DMS53 treated with DMSO at 0.1 percent for 48 hours (cell line): ENCODE data around the gene MYO15B.
A peak's percentile ranks its signal among the peaks of the same experiment; 100 is the strongest.
"Not testable (repeated sequence)": the region's sequence is repeated elsewhere in the genome, so short reads cannot be mapped to it uniquely, and the experiment has no call there.

Source experiments
- DNase-seq: peaks from one replicate; lab custom pipeline; 2025; ENCODE audit not compliant: unreplicated experiment; lab: John Stamatoyannopoulos, UW

Gene MYO15B

GRCh38 chr17:75637143-75637538 lies 49.5 kb downstream of the MYO15B start:
- no peak for DNase-seq

- no peak for DNase-seq
Measured at GRCh38 chr17:75637551-75637950, 50.0 kb downstream of the MYO15B start.

- DNase-seq, result not testable (repeated sequence)
Measured at GRCh38 chr17:75638039-75638438, 50.4 kb downstream of the MYO15B start.

- DNase-seq, result no peak
Measured at GRCh38 chr17:75638893-75639292, 51.3 kb downstream of the MYO15B start.

- no peak for DNase-seq
Measured at GRCh38 chr17:75639327-75639726, 51.7 kb downstream of the MYO15B start.

GRCh38 chr17:75639771-75640555 lies 52.4 kb downstream of the MYO15B start:
- peak; percentile 81 for DNase-seq

GRCh38 chr17:75640556-75641119 lies 53.0 kb downstream of the MYO15B start:
- no peak for DNase-seq

GRCh38 chr17:75641343-75641742 lies 53.7 kb downstream of the MYO15B start:
- no peak for DNase-seq

- peak; percentile 82 for DNase-seq
Measured at GRCh38 chr17:75642182-75642783, 54.7 kb downstream of the MYO15B start.

- DNase-seq, result no peak
Measured at GRCh38 chr17:75642784-75643642, 55.4 kb downstream of the MYO15B start.

- DNase-seq, result no peak
Measured at GRCh38 chr17:75643643-75644017, 56.0 kb downstream of the MYO15B start.

- DNase-seq, result peak; percentile 96
Measured at GRCh38 chr17:75645501-75645888, 57.9 kb downstream of the MYO15B start.

- peak; percentile 93 for DNase-seq
Measured at GRCh38 chr17:75645889-75646637, 58.5 kb downstream of the MYO15B start.

- no peak for DNase-seq
Measured at GRCh38 chr17:75646638-75646992, 59.0 kb downstream of the MYO15B start.

GRCh38 chr17:75647061-75647460 lies 59.5 kb downstream of the MYO15B start:
- DNase-seq, result no peak

GRCh38 chr17:75647921-75648320 lies 60.3 kb downstream of the MYO15B start:
- DNase-seq, result no peak

GRCh38 chr17:75649687-75650086 lies 62.1 kb downstream of the MYO15B start:
- DNase-seq, result no peak

GRCh38 chr17:75650874-75651273 lies 63.3 kb downstream of the MYO15B start:
- no peak for DNase-seq

GRCh38 chr17:75652341-75652740 lies 64.7 kb downstream of the MYO15B start:
- DNase-seq, result no peak

- no peak for DNase-seq
Measured at GRCh38 chr17:75652934-75653549, 65.4 kb downstream of the MYO15B start.
